CD14-positive monocyte (primary cell): ENCODE measurements around the gene PTGFRN. TPM values are rescaled to one million over a fixed set of nuclear protein-coding genes. Genes with fewer than 3 reads are reported as not detected.

Source experiments
- DNase-seq, 3 donors: peaks; one replicate each; pipeline ENCODE4 v3.0.0-alpha.2; 2011 to 2022
- H2AFZ ChIP-seq: 2 replicates; pipeline ENCODE4 v1.6.0; 2012; ENCODE audit warnings: mild to moderate bottlenecking, low read depth, low read length, inconsistent platforms; ENCODE audit not compliant: insufficient read depth, poor library complexity, severe bottlenecking
- H3K27ac ChIP-seq, 2 donors: 1 replicate in 1 of 2; 2 replicates in 1 of 2; pipeline ENCODE4 v1.5.1; 2012 to 2013; ENCODE audit warnings: low read length in 2 of 2, control low read depth in 1 of 2, inconsistent platforms in 1 of 2, low read depth in 1 of 2, mild to moderate bottlenecking in 1 of 2
- H3K27me3 ChIP-seq, 2 donors: one replicate each; pipeline versions ENCODE4 v1.6.0 to v1.6.1; 2011 to 2013; ENCODE audit warnings: low read length in 2 of 2; ENCODE audit not compliant: control insufficient read depth in 2 of 2, insufficient read depth in 2 of 2
- H3K36me3 ChIP-seq, 2 donors: replicated peaks in 1 of 2; 1 replicate in 1 of 2; 2 replicates in 1 of 2; pipeline versions ENCODE4 v1.5.1 to v1.6.1; 2012 to 2013; ENCODE audit warnings: low read length in 2 of 2, control low read depth in 1 of 2, inconsistent platforms in 1 of 2, mild to moderate bottlenecking in 1 of 2; ENCODE audit not compliant: insufficient read depth in 2 of 2, control insufficient read depth in 1 of 2
- H3K4me1 ChIP-seq, 2 donors: 1 replicate in 1 of 2; 2 replicates in 1 of 2; pipeline versions ENCODE4 v1.5.1 to v1.6.1; 2012 to 2013; ENCODE audit warnings: low read length in 2 of 2, control low read depth in 1 of 2, inconsistent platforms in 1 of 2, mild to moderate bottlenecking in 1 of 2, moderate library complexity in 1 of 2; ENCODE audit not compliant: insufficient read depth in 2 of 2, control insufficient read depth in 1 of 2
- H3K4me2 ChIP-seq: replicated peaks from 2 replicates; pipeline ENCODE3; 2012; ENCODE audit warnings: low read length, moderate library complexity, mild to moderate bottlenecking; ENCODE audit not compliant: poor library complexity, severe bottlenecking; ENCODE audit errors: extremely low read depth
- H3K4me3 ChIP-seq, 3 experiments: fragments of 200-600 bp in 1 of 3; sonication (generic) in 1 of 3; replicated peaks in 1 of 3; 1 replicate in 2 of 3; 2 replicates in 1 of 3; pipeline ENCODE4 v1.5.1; 2011 to 2013; ENCODE audit warnings: low read length in 3 of 3, mild to moderate bottlenecking in 3 of 3, control low read depth in 2 of 3, low read depth in 2 of 3, inconsistent platforms in 1 of 3, moderate library complexity in 1 of 3
- H3K79me2 ChIP-seq: 2 replicates; pipeline ENCODE4 v1.6.0; 2012; ENCODE audit warnings: mild to moderate bottlenecking, control low read depth, inconsistent platforms, low read length, moderate library complexity; ENCODE audit not compliant: insufficient read depth
- H3K9ac ChIP-seq: 2 replicates; pipeline ENCODE4 v1.6.0; 2017; ENCODE audit warnings: low read length, mild to moderate bottlenecking; ENCODE audit not compliant: insufficient read depth, poor library complexity, severe bottlenecking
- H3K9me3 ChIP-seq, 2 donors: replicated peaks in 1 of 2; 1 replicate in 1 of 2; 2 replicates in 1 of 2; pipeline versions ENCODE4 v1.5.1 to v1.6.1; 2012 to 2013; ENCODE audit warnings: low read length in 2 of 2, control low read depth in 1 of 2; ENCODE audit not compliant: control insufficient read depth in 1 of 2, insufficient read depth in 1 of 2
- H4K20me1 ChIP-seq: 2 replicates; pipeline ENCODE4 v1.6.0; 2012; ENCODE audit warnings: mild to moderate bottlenecking, low read length, control low read depth, moderate library complexity; ENCODE audit not compliant: insufficient read depth
- H3K27ac Mint-ChIP-seq, 7 donors: one replicate each; pipeline ENCODE4 v1.8.0; 2020; ENCODE audit warnings: mild to moderate bottlenecking in 7 of 7, mixed read lengths in 7 of 7, moderate library complexity in 6 of 7, inconsistent platforms in 2 of 7
- H3K27me3 Mint-ChIP-seq, 3 donors: one replicate each; pipeline ENCODE4 v1.8.0; 2021 to 2022; ENCODE audit warnings: low read depth in 3 of 3, mild to moderate bottlenecking in 3 of 3, mixed read lengths in 3 of 3, moderate library complexity in 3 of 3, inconsistent platforms in 1 of 3
- H3K36me3 Mint-ChIP-seq, 2 donors: one replicate each; pipeline ENCODE4 v1.8.0; 2020; ENCODE audit warnings: mixed read lengths in 2 of 2, inconsistent platforms in 1 of 2, mild to moderate bottlenecking in 1 of 2
- H3K4me1 Mint-ChIP-seq: one replicate; pipeline ENCODE4 v1.8.0; 2020; ENCODE audit warnings: mild to moderate bottlenecking, mixed read lengths
- H3K4me3 Mint-ChIP-seq, 2 donors: one replicate each; pipeline ENCODE4 v1.8.0; 2020; ENCODE audit warnings: mild to moderate bottlenecking in 2 of 2, mixed read lengths in 2 of 2, moderate library complexity in 1 of 2
- H3K9me3 Mint-ChIP-seq, 7 donors: one replicate each; pipeline ENCODE4 v1.8.0; 2020 to 2022; ENCODE audit warnings: mixed read lengths in 7 of 7, mild to moderate bottlenecking in 6 of 7, moderate library complexity in 6 of 7, inconsistent platforms in 2 of 7
- WGBS: methylation state at CpG from one replicate; pipeline ENCODE4 v1.1.5; 2013; ENCODE audit warnings: missing lambda C conversion rate; ENCODE audit not compliant: insufficient coverage; 5-methylcytosine and 5-hydroxymethylcytosine counted together
- intact Hi-C, 2 donors: fragments of 100-400 bp; cut with micrococcal nuclease; formaldehyde crosslinking; loops; one replicate each; pipeline versions ENCODE4 v1.15.0 to v1.15.1; 2023
- polyA plus RNA-seq, 3 donors: library from polyadenylated mRNA; depleted of rRNA in 1 of 3; unstranded in 2 of 3; stranded (reverse) in 1 of 3; fragments of 300-500 nt in 2 of 3; fragments of >200 nt in 1 of 3; fragmentation: Illumina TruSeq in 2 of 3; gene quantifications; 1 replicate in 2 of 3; 2 replicates in 1 of 3; pipeline ENCODE4 v1.2.3, GENCODE V29; 2012 to 2021
- TF ChIP-seq, protein P1 (sequence below): fragments of 200-600 bp; IDR thresholded peaks from one replicate; pipeline ENCODE4 v1.8.0; 2022; ENCODE audit warnings: antibody characterized with exemption, mild to moderate bottlenecking

Gene PTGFRN
- polyA plus RNA-seq, 3 donors: 1.5 to 2.9 (median 1.6) TPM

DNA sequence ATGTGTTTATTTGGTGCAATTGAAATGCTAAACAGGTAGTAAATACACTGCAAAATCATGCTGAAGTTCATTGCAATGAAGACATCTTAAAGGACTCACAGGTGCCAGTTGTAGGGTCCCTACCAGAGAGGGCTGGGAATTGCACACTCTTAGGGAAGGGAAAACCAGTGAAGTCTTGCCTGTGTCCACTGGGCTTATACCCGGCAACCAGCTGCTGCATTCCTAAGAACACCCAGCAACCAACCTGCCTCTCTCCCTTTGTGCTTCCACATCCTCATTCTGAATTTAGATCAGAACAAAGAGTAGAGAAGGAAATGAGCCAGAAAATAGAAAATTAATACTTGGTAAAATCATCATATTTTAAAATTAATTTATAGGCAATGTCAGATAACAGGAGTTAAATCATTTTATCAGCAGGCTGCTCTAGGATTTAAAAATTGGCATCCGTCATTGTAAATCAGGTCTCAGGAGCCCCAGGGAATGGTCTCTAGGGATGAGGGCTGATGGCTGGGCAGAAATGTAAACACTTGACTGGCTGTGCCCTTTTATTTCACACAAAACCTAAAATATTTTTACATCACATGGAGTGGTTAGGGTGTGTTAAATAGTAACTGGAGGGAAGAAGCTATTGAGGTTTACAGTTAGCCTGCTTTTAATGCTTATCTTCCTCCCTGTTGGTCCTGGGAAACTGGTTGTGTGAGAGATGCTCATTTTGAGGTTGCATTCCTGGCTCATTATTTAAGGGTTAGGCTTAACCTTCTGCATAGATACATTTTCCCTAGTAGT, 31.3 kb downstream of the PTGFRN start:
- whole genome bisulfite sequencing: no CpG with 5 or more reads among the region's 2 CpGs
- Histone ChIP-seq H3K9ac (no peak overlapping the region), H3K4me3 (no peak overlapping the region), H3K79me2 (no peaks in the 10 kb centered on the region), H3K36me3 (no peaks in the 10 kb centered on the region), H3K27me3 (no peaks in the 10 kb centered on the region), H2AFZ (no peak overlapping the region), H3K9me3 (no peaks in the 10 kb centered on the region), H3K27ac (no peak overlapping the region), H4K20me1 (no peaks in the 10 kb centered on the region), H3K4me1 (no peaks in the 10 kb centered on the region), H3K4me2 (no peak overlapping the region)
- Mint-ChIP-seq H3K36me3 (peaks cover 0 to 5% of the 10 kb centered on the region in 2 donors), H3K4me3 (no peak overlapping the region), H3K27ac (no peak overlapping the region), H3K4me1 (no peaks in the 10 kb centered on the region), H3K27me3 (peaks cover 0 to 3% (median 2%) of the 10 kb centered on the region in 3 donors), H3K9me3 (peaks cover 0 to 2% (median 0%) of the 10 kb centered on the region in 7 donors)
- intact Hi-C loops: no loop called here
- TF ChIP-seq, protein P1, sequence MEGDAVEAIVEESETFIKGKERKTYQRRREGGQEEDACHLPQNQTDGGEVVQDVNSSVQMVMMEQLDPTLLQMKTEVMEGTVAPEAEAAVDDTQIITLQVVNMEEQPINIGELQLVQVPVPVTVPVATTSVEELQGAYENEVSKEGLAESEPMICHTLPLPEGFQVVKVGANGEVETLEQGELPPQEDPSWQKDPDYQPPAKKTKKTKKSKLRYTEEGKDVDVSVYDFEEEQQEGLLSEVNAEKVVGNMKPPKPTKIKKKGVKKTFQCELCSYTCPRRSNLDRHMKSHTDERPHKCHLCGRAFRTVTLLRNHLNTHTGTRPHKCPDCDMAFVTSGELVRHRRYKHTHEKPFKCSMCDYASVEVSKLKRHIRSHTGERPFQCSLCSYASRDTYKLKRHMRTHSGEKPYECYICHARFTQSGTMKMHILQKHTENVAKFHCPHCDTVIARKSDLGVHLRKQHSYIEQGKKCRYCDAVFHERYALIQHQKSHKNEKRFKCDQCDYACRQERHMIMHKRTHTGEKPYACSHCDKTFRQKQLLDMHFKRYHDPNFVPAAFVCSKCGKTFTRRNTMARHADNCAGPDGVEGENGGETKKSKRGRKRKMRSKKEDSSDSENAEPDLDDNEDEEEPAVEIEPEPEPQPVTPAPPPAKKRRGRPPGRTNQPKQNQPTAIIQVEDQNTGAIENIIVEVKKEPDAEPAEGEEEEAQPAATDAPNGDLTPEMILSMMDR: no peak
- DNase-seq: no peak

DNA sequence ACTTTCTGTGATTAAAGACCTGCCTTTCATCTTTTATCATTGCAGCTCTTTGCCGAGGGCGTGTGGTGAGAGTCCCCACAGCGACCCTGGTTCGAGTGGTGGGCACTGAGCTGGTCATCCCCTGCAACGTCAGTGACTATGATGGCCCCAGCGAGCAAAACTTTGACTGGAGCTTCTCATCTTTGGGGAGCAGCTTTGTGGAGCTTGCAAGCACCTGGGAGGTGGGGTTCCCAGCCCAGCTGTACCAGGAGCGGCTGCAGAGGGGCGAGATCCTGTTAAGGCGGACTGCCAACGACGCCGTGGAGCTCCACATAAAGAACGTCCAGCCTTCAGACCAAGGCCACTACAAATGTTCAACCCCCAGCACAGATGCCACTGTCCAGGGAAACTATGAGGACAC, 32.0 kb downstream of the PTGFRN start:
- DNase-seq: no peak
- Mint-ChIP-seq H3K27me3 (peaks cover 0 to 2% (median 1%) of the 10 kb centered on the region in 3 donors), H3K27ac (no peak overlapping the region), H3K4me3 (no peak overlapping the region), H3K4me1 (no peaks in the 10 kb centered on the region), H3K36me3 (peaks cover 0 to 5% of the 10 kb centered on the region in 2 donors), H3K9me3 (peaks cover 0 to 2% (median 0%) of the 10 kb centered on the region in 7 donors)
- 99% methylated on average over 6 of the region's 13 CpGs for WGBS
- Histone ChIP-seq H3K27me3 (no peaks in the 10 kb centered on the region), H3K27ac (no peak overlapping the region), H2AFZ (no peak overlapping the region), H3K4me2 (no peak overlapping the region), H3K4me3 (no peak overlapping the region), H3K4me1 (no peaks in the 10 kb centered on the region), H3K79me2 (no peaks in the 10 kb centered on the region), H3K9me3 (no peaks in the 10 kb centered on the region), H3K9ac (no peak overlapping the region), H4K20me1 (no peaks in the 10 kb centered on the region), H3K36me3 (no peaks in the 10 kb centered on the region)
- TF ChIP-seq, protein P1: no peak
- intact Hi-C loops: no loop called here
